K562 (cell line): ENCODE results near the gene IRAK4. TPM values are rescaled to one million over a fixed set of nuclear protein-coding genes. Genes with fewer than 3 reads are reported as not detected.

Experiments
- ELF1 ChIP-seq: fragments of 200-800 bp; sonication (Bioruptor generic); IDR thresholded peaks from 2 replicates; pipeline ENCODE4 v1.6.1; 2016; ENCODE audit warnings: missing genetic modification characterization, missing compliant biosample characterization
- MGA ChIP-seq: fragments of 450-650 bp; IDR thresholded peaks from 2 replicates; pipeline ENCODE4 v1.6.1; 2016; ENCODE audit warnings: mild to moderate bottlenecking, moderate library complexity
- ZNF318 ChIP-seq, 2 experiments: fragments of 450-650 bp; IDR thresholded peaks; 2 replicates each; pipeline ENCODE4 v1.6.1; 2016; ENCODE audit warnings: mild to moderate bottlenecking in 2 of 2, borderline replicate concordance in 1 of 2, low read depth in 1 of 2, moderate library complexity in 1 of 2
- polyA plus RNA-seq, 8 experiments: library from polyadenylated mRNA; depleted of rRNA in 4 of 8; stranded (reverse) in 5 of 8; unstranded in 3 of 8; fragments of >200 nt; fragmentation: Nextera tagmentation in 2 of 8; fragmentation: Illumina TruSeq in 1 of 8; extraction: Ambion mirVana in 2 of 8; extraction: Trizol in 1 of 8; gene quantifications; 2 replicates each; pipeline versions ENCODE4 v1.2.1 to v1.2.3, GENCODE V29; 2011 to 2014; ENCODE audit warnings: inconsistent platforms in 1 of 8, missing spikeins in 1 of 8
- total RNA-seq, 7 experiments: library from RNA; depleted of rRNA in 6 of 7; stranded (reverse); fragments of >200 nt in 6 of 7; fragmentation: Illumina TruSeq in 2 of 7; extraction: Trizol in 2 of 7; gene quantifications; 2 replicates each; pipeline versions ENCODE4 v1.2.1 to v1.2.3, GENCODE V29; 2011 to 2021; ENCODE audit warnings: low replicate concordance in 1 of 7
- TF ChIP-seq, protein P1 (sequence below): fragments of 200-400 bp; formaldehyde crosslinking; IDR thresholded peaks from 2 replicates; pipeline ENCODE4 v1.6.1; 2017; ENCODE audit warnings: mild to moderate bottlenecking, low read depth, low read length, moderate library complexity

The IRAK4 gene
- total and polyA plus RNA-seq, 9 of the 15 experiments (the other 6 are each of a cell fraction or from before 2014, with no cell fraction given), result 10.8 to 34.5 (median 16.0) TPM

DNA sequence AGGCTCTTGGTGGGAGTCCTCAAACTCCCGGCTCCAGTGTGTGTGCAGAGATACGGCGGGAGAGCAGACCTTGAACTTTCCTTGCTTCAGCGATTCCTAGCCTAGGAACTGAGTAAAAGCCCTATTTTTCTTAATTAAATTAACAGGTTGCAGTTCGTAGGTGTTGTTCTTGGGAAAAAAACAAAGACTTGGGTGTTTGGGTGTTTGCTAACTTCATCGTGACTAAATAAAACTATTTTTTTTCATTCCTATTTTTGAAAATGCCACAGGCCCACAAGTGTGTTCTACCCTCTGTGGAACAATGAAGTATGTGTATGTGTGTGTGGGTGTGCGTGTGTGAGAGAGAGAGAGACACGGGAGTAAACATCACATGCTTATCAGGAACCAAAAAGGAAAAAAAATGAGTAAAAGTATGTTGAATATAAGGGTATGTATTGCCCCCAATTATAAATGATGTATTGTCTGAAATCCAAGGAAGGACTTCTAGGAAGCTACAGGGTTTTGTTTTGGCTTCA is 77.8 kb downstream of the IRAK4 start (continued):
- TF ChIP-seq MGA (peak; percentile 20; the same call in 1 of the 2 replicates), ELF1 (tag) (0 out of 2 replicates have a peak, but pooled peaks have one; percentile 17), ZNF318 (IDR thresholded peaks at IDR 0.05; ENCODE audit: borderline replicate concordance in 1 of 2, low read depth in 1 of 2) (0 out of 4 replicates have a peak, but pooled peaks of 1 of the 2 experiments have one; percentile 47)
- TF ChIP-seq, protein P1, sequence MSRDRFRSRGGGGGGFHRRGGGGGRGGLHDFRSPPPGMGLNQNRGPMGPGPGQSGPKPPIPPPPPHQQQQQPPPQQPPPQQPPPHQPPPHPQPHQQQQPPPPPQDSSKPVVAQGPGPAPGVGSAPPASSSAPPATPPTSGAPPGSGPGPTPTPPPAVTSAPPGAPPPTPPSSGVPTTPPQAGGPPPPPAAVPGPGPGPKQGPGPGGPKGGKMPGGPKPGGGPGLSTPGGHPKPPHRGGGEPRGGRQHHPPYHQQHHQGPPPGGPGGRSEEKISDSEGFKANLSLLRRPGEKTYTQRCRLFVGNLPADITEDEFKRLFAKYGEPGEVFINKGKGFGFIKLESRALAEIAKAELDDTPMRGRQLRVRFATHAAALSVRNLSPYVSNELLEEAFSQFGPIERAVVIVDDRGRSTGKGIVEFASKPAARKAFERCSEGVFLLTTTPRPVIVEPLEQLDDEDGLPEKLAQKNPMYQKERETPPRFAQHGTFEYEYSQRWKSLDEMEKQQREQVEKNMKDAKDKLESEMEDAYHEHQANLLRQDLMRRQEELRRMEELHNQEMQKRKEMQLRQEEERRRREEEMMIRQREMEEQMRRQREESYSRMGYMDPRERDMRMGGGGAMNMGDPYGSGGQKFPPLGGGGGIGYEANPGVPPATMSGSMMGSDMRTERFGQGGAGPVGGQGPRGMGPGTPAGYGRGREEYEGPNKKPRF, result no peak
